ENCODE results near the gene LYST.

Gene LYST

DNA sequence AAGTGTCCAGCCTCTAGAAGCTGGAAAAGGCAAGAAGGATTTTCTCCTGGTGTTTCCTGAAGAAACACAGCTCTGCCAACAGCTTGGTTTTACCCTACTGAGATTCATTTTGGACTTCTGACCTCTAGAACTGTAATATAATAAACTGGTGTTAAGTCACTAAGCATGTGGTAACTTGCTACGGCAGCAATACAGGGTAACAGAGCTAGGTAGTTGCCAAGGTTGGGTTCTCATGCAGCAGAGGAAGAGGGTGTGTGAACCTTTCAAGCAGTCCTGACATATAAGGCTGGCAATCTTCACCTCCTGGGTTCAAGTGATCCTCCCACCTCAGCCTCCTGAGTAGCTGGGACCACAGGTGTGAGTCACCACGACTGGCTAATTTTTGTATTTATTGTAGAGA is 253.1 kb downstream of the LYST start:
- TF ChIP-seq, protein P1, sequence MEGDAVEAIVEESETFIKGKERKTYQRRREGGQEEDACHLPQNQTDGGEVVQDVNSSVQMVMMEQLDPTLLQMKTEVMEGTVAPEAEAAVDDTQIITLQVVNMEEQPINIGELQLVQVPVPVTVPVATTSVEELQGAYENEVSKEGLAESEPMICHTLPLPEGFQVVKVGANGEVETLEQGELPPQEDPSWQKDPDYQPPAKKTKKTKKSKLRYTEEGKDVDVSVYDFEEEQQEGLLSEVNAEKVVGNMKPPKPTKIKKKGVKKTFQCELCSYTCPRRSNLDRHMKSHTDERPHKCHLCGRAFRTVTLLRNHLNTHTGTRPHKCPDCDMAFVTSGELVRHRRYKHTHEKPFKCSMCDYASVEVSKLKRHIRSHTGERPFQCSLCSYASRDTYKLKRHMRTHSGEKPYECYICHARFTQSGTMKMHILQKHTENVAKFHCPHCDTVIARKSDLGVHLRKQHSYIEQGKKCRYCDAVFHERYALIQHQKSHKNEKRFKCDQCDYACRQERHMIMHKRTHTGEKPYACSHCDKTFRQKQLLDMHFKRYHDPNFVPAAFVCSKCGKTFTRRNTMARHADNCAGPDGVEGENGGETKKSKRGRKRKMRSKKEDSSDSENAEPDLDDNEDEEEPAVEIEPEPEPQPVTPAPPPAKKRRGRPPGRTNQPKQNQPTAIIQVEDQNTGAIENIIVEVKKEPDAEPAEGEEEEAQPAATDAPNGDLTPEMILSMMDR (IDR thresholded peaks at IDR 0.05; ENCODE audit: low read length): no peak
- TF ChIP-seq EZH2 (IDR thresholded peaks at IDR 0.05; ENCODE audit: borderline replicate concordance, low read length): no peak
- Histone ChIP-seq H2AFZ (ENCODE audit: low read length) (no peak overlapping the region), H3K36me3 (ENCODE audit: insufficient read depth, low read length) (no peaks in the 10 kb centered on the region)

DNA sequence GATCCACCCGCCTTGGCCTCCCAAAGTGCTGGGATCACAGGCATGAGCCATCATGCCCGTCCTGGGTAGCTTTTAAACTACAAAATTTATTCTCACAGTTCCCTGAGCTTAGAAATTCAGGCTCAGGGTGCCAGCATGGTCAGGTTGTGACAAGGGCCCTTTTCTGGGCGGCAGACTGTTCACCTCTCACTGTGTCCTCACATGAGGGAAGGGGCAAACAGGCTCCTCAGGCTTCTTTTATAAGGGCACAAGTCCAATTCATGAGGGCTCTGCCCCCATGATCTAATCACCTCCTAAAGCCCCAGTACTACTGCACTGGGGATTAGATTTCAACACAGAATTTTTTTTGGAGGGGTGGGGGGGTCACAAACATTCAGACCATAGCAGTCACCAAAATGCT is 253.9 kb downstream of the LYST start:
- TF ChIP-seq, protein P1 (IDR thresholded peaks at IDR 0.05; ENCODE audit: low read length): no peak
- no peak for TF ChIP-seq EZH2 (IDR thresholded peaks at IDR 0.05; ENCODE audit: borderline replicate concordance, low read length)
- H3K36me3 ChIP-seq (ENCODE audit: insufficient read depth, low read length): no peaks in the 10 kb centered on the region
- no peak overlapping the region for H3K4me3 ChIP-seq (ENCODE audit: low read depth, low read length, poor library complexity, severe bottlenecking)
- no peaks in the 10 kb centered on the region for H3K9me3 ChIP-seq (ENCODE audit: low read length)
- no peak overlapping the region for H3K27ac ChIP-seq (ENCODE audit: low read depth, low read length, poor library complexity, severe bottlenecking)
- H3F3A ChIP-seq (ENCODE audit: insufficient read depth, low read length): no peaks in the 10 kb centered on the region
- H3K27me3 ChIP-seq (ENCODE audit: insufficient read depth, low read length): no peaks in the 10 kb centered on the region
- no peaks in the 10 kb centered on the region for H3K4me1 ChIP-seq (ENCODE audit: insufficient read depth, low read length, severe bottlenecking)
- no peak overlapping the region for H2AFZ ChIP-seq (ENCODE audit: low read length)
- H3K79me2 ChIP-seq (ENCODE audit: insufficient read depth, low read length): no peaks in the 10 kb centered on the region
- H4K20me1 ChIP-seq (ENCODE audit: insufficient read depth, low read length): no peaks in the 10 kb centered on the region
- H3K9me2 ChIP-seq (ENCODE audit: low read depth, low read length): no peaks in the 10 kb centered on the region
- H3K4me2 ChIP-seq (ENCODE audit: low read length): no peak overlapping the region
- no peak overlapping the region for H3K9ac ChIP-seq (ENCODE audit: low read length)

More for the DNA sequence above, 253.1 kb downstream of the LYST start:
- Histone ChIP-seq H3K27ac (ENCODE audit: low read depth, low read length, poor library complexity, severe bottlenecking) (no peak overlapping the region), H4K20me1 (ENCODE audit: insufficient read depth, low read length) (no peaks in the 10 kb centered on the region), H3K27me3 (ENCODE audit: insufficient read depth, low read length) (no peaks in the 10 kb centered on the region), H3K9me3 (ENCODE audit: low read length) (no peaks in the 10 kb centered on the region), H3K4me1 (ENCODE audit: insufficient read depth, low read length, severe bottlenecking) (no peaks in the 10 kb centered on the region), H3K4me2 (ENCODE audit: low read length) (no peak overlapping the region), H3F3A (ENCODE audit: insufficient read depth, low read length) (no peaks in the 10 kb centered on the region), H3K9ac (ENCODE audit: low read length) (no peak overlapping the region), H3K4me3 (ENCODE audit: low read depth, low read length, poor library complexity, severe bottlenecking) (no peak overlapping the region), H3K79me2 (ENCODE audit: insufficient read depth, low read length) (no peaks in the 10 kb centered on the region), H3K9me2 (ENCODE audit: low read depth, low read length) (no peaks in the 10 kb centered on the region)

All from OCI-LY1 (cell line).